ENCODE data around the gene ITIH3.

The ITIH3 gene

DNA sequence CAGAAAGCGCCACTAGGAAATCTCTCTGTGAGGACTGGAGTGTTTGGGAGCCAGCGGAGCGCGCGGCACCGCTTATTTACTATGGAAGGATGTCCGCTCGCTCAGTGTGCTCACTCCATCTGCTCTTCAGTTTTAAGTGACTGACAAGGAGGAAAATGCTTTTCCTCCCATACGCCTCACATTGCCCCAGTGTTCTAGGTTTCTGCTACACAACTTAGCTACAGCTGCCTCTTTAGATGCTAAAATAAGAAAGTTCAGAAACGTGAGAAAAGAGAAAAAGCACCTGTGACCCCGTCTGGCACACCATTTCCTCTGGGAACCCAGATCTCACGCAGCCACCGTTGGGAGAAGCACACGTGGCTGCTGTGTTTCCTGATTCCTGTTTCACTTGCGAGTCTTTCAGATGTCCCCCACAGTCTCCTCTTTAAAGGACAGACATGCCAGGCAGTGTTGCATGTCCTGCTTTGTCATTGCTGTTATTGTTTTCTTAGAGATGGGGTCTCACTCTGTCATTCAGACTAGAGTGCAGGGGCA, 51.9 kb downstream of the ITIH3 start:
- no peak for ATAC-seq
- TF ChIP-seq GLIS3 (CRISPR knock-in tag; IDR thresholded peaks at IDR 0.05) (no peak), TCF4 (CRISPR knock-in tag; IDR thresholded peaks at IDR 0.05; ENCODE audit: borderline replicate concordance) (no peak), PPARA (CRISPR knock-in tag; IDR thresholded peaks at IDR 0.05; ENCODE audit: borderline replicate concordance) (no peak)

DNA sequence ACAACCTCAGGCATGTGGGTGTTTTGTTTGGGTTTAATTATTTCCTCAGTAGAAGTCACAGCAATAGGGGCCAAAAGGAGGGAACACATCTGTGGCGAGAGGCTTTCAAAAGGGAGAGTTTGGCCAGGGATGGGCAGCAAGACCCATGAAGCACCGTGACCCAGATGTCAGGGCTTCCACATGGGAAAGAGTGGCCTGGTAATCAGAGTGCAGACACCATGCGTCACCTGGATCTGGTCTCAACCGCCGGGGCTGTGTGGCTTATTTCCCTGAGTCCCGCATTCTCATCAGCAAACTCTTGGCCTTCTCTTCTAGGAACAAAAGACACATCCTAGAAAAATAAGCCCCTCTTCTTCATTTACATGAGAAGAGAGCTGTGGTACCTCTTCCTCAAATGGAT, 52.6 kb downstream of the ITIH3 start:
- TF ChIP-seq CSDC2 (CRISPR knock-in tag; IDR thresholded peaks at IDR 0.05), result no peak
- no peak for TF ChIP-seq POU6F1 (CRISPR knock-in tag; IDR thresholded peaks at IDR 0.05; ENCODE audit: borderline replicate concordance, low read depth)
- TF ChIP-seq, protein P1, sequence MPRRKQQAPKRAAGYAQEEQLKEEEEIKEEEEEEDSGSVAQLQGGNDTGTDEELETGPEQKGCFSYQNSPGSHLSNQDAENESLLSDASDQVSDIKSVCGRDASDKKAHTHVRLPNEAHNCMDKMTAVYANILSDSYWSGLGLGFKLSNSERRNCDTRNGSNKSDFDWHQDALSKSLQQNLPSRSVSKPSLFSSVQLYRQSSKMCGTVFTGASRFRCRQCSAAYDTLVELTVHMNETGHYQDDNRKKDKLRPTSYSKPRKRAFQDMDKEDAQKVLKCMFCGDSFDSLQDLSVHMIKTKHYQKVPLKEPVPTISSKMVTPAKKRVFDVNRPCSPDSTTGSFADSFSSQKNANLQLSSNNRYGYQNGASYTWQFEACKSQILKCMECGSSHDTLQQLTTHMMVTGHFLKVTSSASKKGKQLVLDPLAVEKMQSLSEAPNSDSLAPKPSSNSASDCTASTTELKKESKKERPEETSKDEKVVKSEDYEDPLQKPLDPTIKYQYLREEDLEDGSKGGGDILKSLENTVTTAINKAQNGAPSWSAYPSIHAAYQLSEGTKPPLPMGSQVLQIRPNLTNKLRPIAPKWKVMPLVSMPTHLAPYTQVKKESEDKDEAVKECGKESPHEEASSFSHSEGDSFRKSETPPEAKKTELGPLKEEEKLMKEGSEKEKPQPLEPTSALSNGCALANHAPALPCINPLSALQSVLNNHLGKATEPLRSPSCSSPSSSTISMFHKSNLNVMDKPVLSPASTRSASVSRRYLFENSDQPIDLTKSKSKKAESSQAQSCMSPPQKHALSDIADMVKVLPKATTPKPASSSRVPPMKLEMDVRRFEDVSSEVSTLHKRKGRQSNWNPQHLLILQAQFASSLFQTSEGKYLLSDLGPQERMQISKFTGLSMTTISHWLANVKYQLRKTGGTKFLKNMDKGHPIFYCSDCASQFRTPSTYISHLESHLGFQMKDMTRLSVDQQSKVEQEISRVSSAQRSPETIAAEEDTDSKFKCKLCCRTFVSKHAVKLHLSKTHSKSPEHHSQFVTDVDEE (CRISPR knock-in tag; IDR thresholded peaks at IDR 0.05), result no peak
- TF ChIP-seq ESRRG (CRISPR knock-in tag; IDR thresholded peaks at IDR 0.05), result no peak
- no peak for TF ChIP-seq ISL1 (CRISPR knock-in tag; IDR thresholded peaks at IDR 0.05)
- no peak for TF ChIP-seq ZC3H10 (CRISPR knock-in tag; IDR thresholded peaks at IDR 0.05)
- ATAC-seq, result no peak

DNA sequence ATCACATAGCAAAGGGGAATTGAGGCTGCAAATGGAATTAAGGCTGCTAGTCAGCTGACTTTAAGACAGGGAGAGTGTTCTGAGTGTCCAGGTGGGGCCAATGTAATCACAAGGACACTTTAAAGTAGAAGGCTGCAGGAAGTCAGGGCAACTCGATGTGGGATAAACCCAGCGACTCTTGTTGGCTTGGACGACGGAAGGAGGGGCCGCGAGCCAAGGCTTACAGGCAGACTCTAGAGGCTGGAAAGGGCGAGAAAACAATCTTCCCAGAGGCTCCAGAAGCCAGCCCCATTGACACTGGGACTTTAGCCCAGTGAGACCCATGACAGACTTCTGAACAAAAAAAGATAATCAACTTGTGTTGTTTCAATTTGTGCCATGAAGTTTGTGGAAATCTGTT, 53.1 kb downstream of the ITIH3 start:
- TF ChIP-seq CSRNP3 (CRISPR knock-in tag; IDR thresholded peaks at IDR 0.05) (no peak), ARNTL (CRISPR knock-in tag; IDR thresholded peaks at IDR 0.05; ENCODE audit: borderline replicate concordance, low read depth) (no peak), ISL1 (CRISPR knock-in tag; IDR thresholded peaks at IDR 0.05) (no peak), ZNF8 (CRISPR knock-in tag; IDR thresholded peaks at IDR 0.05) (no peak), ZFP30 (CRISPR knock-in tag; IDR thresholded peaks at IDR 0.05) (no peak), POU6F1 (CRISPR knock-in tag; IDR thresholded peaks at IDR 0.05; ENCODE audit: borderline replicate concordance, low read depth) (no peak), ZC3H10 (CRISPR knock-in tag; IDR thresholded peaks at IDR 0.05) (no peak), RARB (CRISPR knock-in tag; IDR thresholded peaks at IDR 0.05) (no peak), CSDC2 (CRISPR knock-in tag; IDR thresholded peaks at IDR 0.05) (no peak), OSR1 (CRISPR knock-in tag; IDR thresholded peaks at IDR 0.05) (no peak), ZNF565 (CRISPR knock-in tag; conservative IDR thresholded peaks at IDR 0.05; ENCODE audit: low read depth) (no peak), TOX (CRISPR knock-in tag; IDR thresholded peaks at IDR 0.05; ENCODE audit: borderline replicate concordance) (no peak), TCF4 (CRISPR knock-in tag; IDR thresholded peaks at IDR 0.05; ENCODE audit: borderline replicate concordance) (no peak), GLIS3 (CRISPR knock-in tag; IDR thresholded peaks at IDR 0.05) (no peak)
- TF ChIP-seq, protein P2, sequence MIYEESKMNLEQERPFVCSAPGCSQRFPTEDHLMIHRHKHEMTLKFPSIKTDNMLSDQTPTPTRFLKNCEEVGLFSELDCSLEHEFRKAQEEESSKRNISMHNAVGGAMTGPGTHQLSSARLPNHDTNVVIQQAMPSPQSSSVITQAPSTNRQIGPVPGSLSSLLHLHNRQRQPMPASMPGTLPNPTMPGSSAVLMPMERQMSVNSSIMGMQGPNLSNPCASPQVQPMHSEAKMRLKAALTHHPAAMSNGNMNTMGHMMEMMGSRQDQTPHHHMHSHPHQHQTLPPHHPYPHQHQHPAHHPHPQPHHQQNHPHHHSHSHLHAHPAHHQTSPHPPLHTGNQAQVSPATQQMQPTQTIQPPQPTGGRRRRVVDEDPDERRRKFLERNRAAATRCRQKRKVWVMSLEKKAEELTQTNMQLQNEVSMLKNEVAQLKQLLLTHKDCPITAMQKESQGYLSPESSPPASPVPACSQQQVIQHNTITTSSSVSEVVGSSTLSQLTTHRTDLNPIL (CRISPR knock-in tag; IDR thresholded peaks at IDR 0.05; ENCODE audit: low read depth), result no peak
- ATAC-seq, result no peak

DNA sequence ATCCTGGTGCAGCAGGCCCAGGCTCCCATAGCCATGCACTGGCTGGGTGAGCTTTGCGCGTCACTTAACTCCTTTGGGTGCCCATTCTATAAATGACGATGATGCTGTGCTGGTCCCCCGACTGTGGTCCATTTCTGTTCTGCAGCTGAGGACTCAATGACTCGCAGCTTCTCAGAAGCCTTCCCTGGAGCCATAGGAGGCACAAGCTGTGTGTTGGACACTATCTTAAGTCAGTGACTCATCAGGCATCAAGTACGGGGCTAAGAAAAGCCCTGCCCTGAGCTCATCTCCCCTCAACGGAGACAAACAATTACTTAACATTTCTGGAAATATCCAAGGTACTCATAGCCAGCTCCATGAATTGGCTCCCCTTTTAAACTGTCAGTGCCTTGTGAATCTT, 54.0 kb downstream of the ITIH3 start:
- peak; percentile 66 for ATAC-seq
- TF ChIP-seq, protein P1 (CRISPR knock-in tag; IDR thresholded peaks at IDR 0.05), result no peak
- TF ChIP-seq CSDC2 (CRISPR knock-in tag; IDR thresholded peaks at IDR 0.05), result no peak
- TF ChIP-seq CSRNP3 (CRISPR knock-in tag; IDR thresholded peaks at IDR 0.05), result no peak
- no peak for TF ChIP-seq ISL1 (CRISPR knock-in tag; IDR thresholded peaks at IDR 0.05)
- TF ChIP-seq ARNTL (CRISPR knock-in tag; IDR thresholded peaks at IDR 0.05; ENCODE audit: borderline replicate concordance, low read depth), result no peak

Measured in SK-N-SH treated with all-trans-retinoic acid at 6 μM for 48 hours (cell line).